GM19025 (cell line): ENCODE data around the gene ASIC2.

Experiments used
- ATAC-seq: cut with Tn5 transposase; IDR thresholded peaks from one replicate; pipeline ENCODE4 v1.9.1; 2021; ENCODE audit warnings: mild to moderate bottlenecking, low read depth, moderate library complexity; ENCODE audit not compliant: unreplicated experiment

ASIC2 gene

GRCh38 chr17:33039874-33040273 lies 253.2 kb downstream of the ASIC2 start:
- ATAC-seq, result no peak

- ATAC-seq, result no peak
These were observed 254.4 kb downstream of the ASIC2 start for GRCh38 chr17:33038740-33039139.

GRCh38 chr17:33033176-33033575 lies 259.9 kb downstream of the ASIC2 start:
- ATAC-seq, result no peak

- no peak for ATAC-seq
These were observed 264.3 kb downstream of the ASIC2 start for GRCh38 chr17:33028778-33029177.

GRCh38 chr17:33028061-33028460 lies 265.0 kb downstream of the ASIC2 start:
- ATAC-seq, result no peak

- no peak for ATAC-seq
These were observed 268.2 kb downstream of the ASIC2 start for GRCh38 chr17:33024688-33025486.

GRCh38 chr17:33023790-33024189 lies 269.3 kb downstream of the ASIC2 start:
- ATAC-seq, result no peak

GRCh38 chr17:33021731-33022408 lies 271.2 kb downstream of the ASIC2 start:
- ATAC-seq, result no peak

- no peak for ATAC-seq
These were observed 273.8 kb downstream of the ASIC2 start for GRCh38 chr17:33019161-33019890.

GRCh38 chr17:33017366-33017765 lies 275.7 kb downstream of the ASIC2 start:
- no peak for ATAC-seq

GRCh38 chr17:33016920-33017319 lies 276.2 kb downstream of the ASIC2 start:
- ATAC-seq, result no peak

GRCh38 chr17:33015716-33016346 lies 277.3 kb downstream of the ASIC2 start:
- no peak for ATAC-seq

- no peak for ATAC-seq
These were observed 278.3 kb downstream of the ASIC2 start for GRCh38 chr17:33014751-33015150.

GRCh38 chr17:33013596-33014375 lies 279.3 kb downstream of the ASIC2 start:
- ATAC-seq, result no peak

GRCh38 chr17:33012522-33013033 lies 280.5 kb downstream of the ASIC2 start:
- ATAC-seq, result no peak

- ATAC-seq, result no peak
These were observed 283.5 kb downstream of the ASIC2 start for GRCh38 chr17:33009636-33010035.

GRCh38 chr17:33007186-33007585 lies 285.9 kb downstream of the ASIC2 start:
- ATAC-seq, result no peak

GRCh38 chr17:33002246-33002645 lies 290.8 kb downstream of the ASIC2 start:
- no peak for ATAC-seq

GRCh38 chr17:32998887-32999228 lies 294.2 kb downstream of the ASIC2 start:
- ATAC-seq, result no peak
